ENCODE data around the gene GPD2. TPM values are rescaled to one million over a fixed set of nuclear protein-coding genes. Genes with fewer than 3 reads are reported as not detected.

GPD2 gene
- total and polyA plus RNA-seq, 10 of the 15 experiments (the other 5 are each of a cell fraction or from before 2014, with no cell fraction given): 10.0 to 73.5 (median 43.4) TPM

- TF ChIP-seq EGR1 (IDR thresholded peaks at IDR 0.05; ENCODE audit: borderline replicate concordance in 1 of 2, low read depth in 2 of 2, low read length in 2 of 2) (peak in 1 of 2 experiments; percentile 85; a peak in 2 of 3 replicates), NR2C2 (IDR thresholded peaks at IDR 0.05; ENCODE audit: borderline replicate concordance, control insufficient read depth, insufficient read length, low read depth) (no peak), MTA3 (IDR thresholded peaks at IDR 0.05; ENCODE audit: borderline replicate concordance, low read length) (0 out of 2 replicates have a peak, but pooled peaks have one; percentile 7), E2F8 (IDR thresholded peaks at IDR 0.05; ENCODE audit: low read depth, partially characterized antibody) (no peak), MLLT1 (IDR thresholded peaks at IDR 0.05) (peak; percentile 31; the same call in 1 of the 2 replicates), MAX (IDR thresholded peaks at IDR 0.05; ENCODE audit: low read depth, low read length) (no peak), SREBF2 (IDR thresholded peaks at IDR 0.05; ENCODE audit: low read length) (no peak), ZBTB40 (IDR thresholded peaks at IDR 0.05; ENCODE audit: borderline replicate concordance) (no peak), CHD4 (IDR thresholded peaks at IDR 0.05) (no peak), IRF5 (IDR thresholded peaks at IDR 0.05; ENCODE audit: borderline replicate concordance) (no peak), HDAC6 (IDR thresholded peaks at IDR 0.05; ENCODE audit: unreplicated experiment) (no peak), ZBTB11 (CRISPR knock-in tag; IDR thresholded peaks at IDR 0.05) (no peak), MYB (IDR thresholded peaks at IDR 0.05; ENCODE audit: borderline replicate concordance, low read depth, low read length) (no peak), GATAD2B (conservative IDR thresholded peaks at IDR 0.05; ENCODE audit: low read depth) (peak; percentile 85; the same call in 1 of the 2 replicates)
These were observed at the start of gene GPD2 (continued) for GRCh38 chr2:156435718-156436496.

All from GM12878 (cell line).